Activated CD8-positive, alpha-beta memory T cell treated with anti-CD3 and anti-CD28 coated beads, Interleukin-2, amount 50 U/mL, for 4 hours (primary cell): ENCODE data around the gene IL34.
A peak's percentile ranks its signal among the peaks of the same experiment; 100 is the strongest.
"Not testable (repeated sequence)": the region's sequence is repeated elsewhere in the genome, so short reads cannot be mapped to it uniquely, and the experiment has no call there.

Experiments
- DNase-seq: peaks from one replicate; pipeline ENCODE4 v3.0.0-alpha.2; 2020

Gene IL34

GRCh38 chr16:70633617-70634016 is 12.7 kb upstream of the IL34 start:
- DNase-seq, result not testable (repeated sequence)

GRCh38 chr16:70634861-70635260 is 11.5 kb upstream of the IL34 start:
- no peak for DNase-seq

- DNase-seq, result no peak
Measured at GRCh38 chr16:70635336-70636016, 10.9 kb upstream of the IL34 start.

GRCh38 chr16:70638814-70639792 is 7.3 kb upstream of the IL34 start:
- DNase-seq, result no peak

GRCh38 chr16:70642633-70643032 is 3.7 kb upstream of the IL34 start:
- DNase-seq, result no peak

- not testable (repeated sequence) for DNase-seq
Measured at GRCh38 chr16:70643264-70643663, 3.1 kb upstream of the IL34 start.

GRCh38 chr16:70644763-70645597 is 1.4 kb upstream of the IL34 start:
- no peak for DNase-seq

GRCh38 chr16:70647441-70648359 is 1.3 kb downstream of the IL34 start:
- DNase-seq, result no peak

GRCh38 chr16:70648606-70649005 is 2.2 kb downstream of the IL34 start:
- DNase-seq, result no peak

GRCh38 chr16:70649300-70649699 is 2.9 kb downstream of the IL34 start:
- DNase-seq, result no peak

GRCh38 chr16:70650216-70650615 is 3.9 kb downstream of the IL34 start:
- no peak for DNase-seq

GRCh38 chr16:70651524-70651923 is 5.2 kb downstream of the IL34 start:
- DNase-seq, result no peak

GRCh38 chr16:70652322-70652721 is 6.0 kb downstream of the IL34 start:
- no peak for DNase-seq

- DNase-seq, result no peak
Measured at GRCh38 chr16:70653406-70653805, 7.0 kb downstream of the IL34 start.

GRCh38 chr16:70653809-70654771 is 7.7 kb downstream of the IL34 start:
- DNase-seq, result peak; percentile 80

GRCh38 chr16:70656065-70656711 is 9.8 kb downstream of the IL34 start:
- no peak for DNase-seq

GRCh38 chr16:70656712-70657263 is 10.4 kb downstream of the IL34 start:
- no peak for DNase-seq

GRCh38 chr16:70657956-70658355 is 11.6 kb downstream of the IL34 start:
- DNase-seq, result no peak

- no peak for DNase-seq
Measured at GRCh38 chr16:70658921-70659320, 12.6 kb downstream of the IL34 start.

GRCh38 chr16:70659546-70659945 is 13.2 kb downstream of the IL34 start:
- DNase-seq, result no peak
